ENCODE measurements around the gene WNT11.

WNT11 gene

DNA sequence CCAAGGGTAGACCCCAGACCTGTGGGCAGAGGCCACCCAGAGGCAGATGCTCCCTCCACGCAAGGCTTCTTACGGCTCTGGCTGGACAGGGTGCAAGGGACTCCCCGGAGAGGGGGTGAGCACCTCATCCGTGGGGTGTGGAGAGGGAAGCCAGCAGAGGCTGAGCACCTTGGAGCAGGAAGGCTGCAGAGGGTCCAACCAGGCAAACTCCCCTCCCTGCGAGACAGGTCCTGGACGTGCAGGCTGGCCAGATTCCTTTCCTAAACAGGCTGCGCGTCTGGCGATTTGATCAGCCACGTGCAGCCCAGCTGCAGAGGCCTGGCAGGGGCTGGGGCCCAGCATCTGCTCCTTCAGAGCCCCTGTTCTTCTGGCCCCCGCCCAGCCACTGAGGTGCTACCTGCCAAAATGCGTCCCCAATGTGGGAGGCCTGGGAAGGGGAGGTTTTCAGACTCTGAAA, 49.3 kb downstream of the WNT11 start:
- H3K4me3 ChIP-seq (ENCODE audit: low read depth, low read length) = no peak overlapping the region
- no peak for DNase-seq (ENCODE audit: low read depth)
- TF ChIP-seq MYC (IDR thresholded peaks at IDR 0.05; ENCODE audit: low read depth, low read length) = no peak
- TF ChIP-seq, protein P1, sequence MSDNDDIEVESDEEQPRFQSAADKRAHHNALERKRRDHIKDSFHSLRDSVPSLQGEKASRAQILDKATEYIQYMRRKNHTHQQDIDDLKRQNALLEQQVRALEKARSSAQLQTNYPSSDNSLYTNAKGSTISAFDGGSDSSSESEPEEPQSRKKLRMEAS (IDR thresholded peaks at IDR 0.05; ENCODE audit: low read depth, low read length) = no peak
- no peak for TF ChIP-seq POLR2A (IDR thresholded peaks at IDR 0.05; ENCODE audit: extremely low read depth, insufficient read length)

DNA sequence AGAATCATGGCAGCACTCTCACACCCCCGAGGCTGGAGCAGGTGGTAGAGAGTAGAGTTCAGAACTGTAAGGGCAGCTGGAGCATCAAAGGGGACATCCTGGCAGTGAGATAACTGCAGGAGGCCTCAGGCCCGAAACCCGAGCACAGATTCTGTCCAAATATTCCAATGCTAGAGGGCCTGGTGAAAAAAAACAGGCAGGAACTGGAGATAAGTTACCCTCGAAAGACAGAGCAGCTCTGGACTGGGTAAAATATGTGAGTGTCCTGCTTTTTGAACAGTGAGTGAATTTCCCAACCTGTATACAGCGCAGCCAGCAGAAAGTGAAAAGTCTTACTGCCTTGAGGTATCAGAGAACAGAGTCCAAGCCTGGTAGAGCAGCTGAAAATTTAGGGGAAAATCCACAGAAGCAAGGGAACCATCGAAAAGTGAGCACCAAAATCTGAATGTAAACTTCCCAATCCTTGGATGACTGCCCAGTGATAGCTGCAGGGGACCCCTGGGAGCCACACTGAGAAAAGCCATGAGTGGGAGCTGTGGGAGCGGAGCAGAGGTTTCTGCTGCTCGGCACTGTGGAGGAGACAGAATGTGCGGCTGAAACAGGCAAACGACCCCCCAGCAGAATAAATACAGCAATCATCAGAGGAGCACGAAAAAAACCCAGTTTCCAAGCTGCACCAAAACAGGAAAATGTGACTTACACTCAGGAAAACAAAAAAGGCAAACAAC, 50.6 kb downstream of the WNT11 start:
- TF ChIP-seq MYC (IDR thresholded peaks at IDR 0.05; ENCODE audit: low read depth, low read length) (no peak), POLR2A (IDR thresholded peaks at IDR 0.05; ENCODE audit: extremely low read depth, insufficient read length) (no peak)
- TF ChIP-seq, protein P1 (IDR thresholded peaks at IDR 0.05; ENCODE audit: low read depth, low read length) = no peak
- DNase-seq (ENCODE audit: low read depth) = no peak
- H3K4me3 ChIP-seq (ENCODE audit: low read depth, low read length) = no peak overlapping the region

DNA sequence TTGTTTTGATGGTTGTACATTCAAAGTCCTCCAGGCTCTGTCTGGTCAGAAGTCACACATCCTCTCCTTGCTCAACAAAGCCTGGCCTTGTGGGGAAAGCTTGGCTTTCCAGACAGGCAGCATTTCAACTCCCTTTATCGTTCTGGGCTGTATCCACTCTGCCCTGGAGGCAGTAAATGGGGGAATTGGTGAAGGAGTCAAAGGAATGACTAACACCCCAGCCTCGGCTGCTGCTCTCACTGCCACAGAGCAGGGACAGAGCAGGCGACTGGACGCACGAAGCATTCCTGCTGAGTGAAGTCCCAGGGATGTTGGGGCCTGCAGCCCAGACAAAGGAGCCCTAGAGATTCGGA, 52.8 kb downstream of the WNT11 start:
- no peak overlapping the region for H3K4me3 ChIP-seq (ENCODE audit: low read depth, low read length)
- no peak for DNase-seq (ENCODE audit: low read depth)
- TF ChIP-seq POLR2A (IDR thresholded peaks at IDR 0.05; ENCODE audit: extremely low read depth, insufficient read length) = no peak

DNA sequence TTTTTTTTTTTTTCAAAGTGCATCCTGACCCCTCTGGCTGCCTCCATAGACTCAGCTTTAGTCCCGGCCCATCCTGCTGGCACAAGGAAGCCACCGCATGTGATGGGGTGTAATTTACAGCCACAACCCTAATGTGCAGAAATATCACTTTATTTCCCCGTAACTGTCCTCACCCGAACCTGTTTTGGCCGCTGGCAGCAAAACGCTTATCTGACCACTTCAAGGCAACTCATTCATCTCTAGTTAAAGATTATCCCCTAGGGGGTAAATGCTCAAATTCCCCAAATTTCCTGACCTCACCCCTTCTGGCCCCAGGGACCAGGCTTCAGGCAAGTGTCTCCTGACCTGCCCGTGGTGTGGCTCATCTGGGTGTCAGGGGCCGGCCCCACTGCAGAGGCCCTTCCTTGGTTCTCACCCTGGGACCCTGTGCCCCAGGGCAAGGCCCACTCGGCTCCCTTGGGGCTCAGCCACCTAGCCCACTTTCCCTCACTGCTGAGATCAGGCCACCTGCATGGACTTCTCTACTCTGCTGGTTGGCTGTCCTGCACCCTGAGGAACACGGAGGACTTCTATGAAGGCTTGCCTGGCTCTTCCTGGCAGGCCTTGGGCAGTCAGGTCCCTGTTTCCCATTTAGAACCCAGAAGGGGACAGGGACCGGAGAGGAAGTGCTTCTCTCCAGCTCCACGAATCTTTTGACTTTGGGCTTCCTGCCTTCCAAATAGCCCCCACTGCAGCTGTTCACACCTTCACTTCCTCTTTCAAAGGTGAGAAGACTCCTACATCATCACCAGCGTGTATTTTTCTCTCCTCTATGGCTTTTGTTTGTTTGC, 53.3 kb downstream of the WNT11 start:
- TF ChIP-seq, protein P2, sequence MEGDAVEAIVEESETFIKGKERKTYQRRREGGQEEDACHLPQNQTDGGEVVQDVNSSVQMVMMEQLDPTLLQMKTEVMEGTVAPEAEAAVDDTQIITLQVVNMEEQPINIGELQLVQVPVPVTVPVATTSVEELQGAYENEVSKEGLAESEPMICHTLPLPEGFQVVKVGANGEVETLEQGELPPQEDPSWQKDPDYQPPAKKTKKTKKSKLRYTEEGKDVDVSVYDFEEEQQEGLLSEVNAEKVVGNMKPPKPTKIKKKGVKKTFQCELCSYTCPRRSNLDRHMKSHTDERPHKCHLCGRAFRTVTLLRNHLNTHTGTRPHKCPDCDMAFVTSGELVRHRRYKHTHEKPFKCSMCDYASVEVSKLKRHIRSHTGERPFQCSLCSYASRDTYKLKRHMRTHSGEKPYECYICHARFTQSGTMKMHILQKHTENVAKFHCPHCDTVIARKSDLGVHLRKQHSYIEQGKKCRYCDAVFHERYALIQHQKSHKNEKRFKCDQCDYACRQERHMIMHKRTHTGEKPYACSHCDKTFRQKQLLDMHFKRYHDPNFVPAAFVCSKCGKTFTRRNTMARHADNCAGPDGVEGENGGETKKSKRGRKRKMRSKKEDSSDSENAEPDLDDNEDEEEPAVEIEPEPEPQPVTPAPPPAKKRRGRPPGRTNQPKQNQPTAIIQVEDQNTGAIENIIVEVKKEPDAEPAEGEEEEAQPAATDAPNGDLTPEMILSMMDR (IDR thresholded peaks at IDR 0.05; ENCODE audit: low read depth, low read length) = no peak
- no peak for TF ChIP-seq POLR2A (IDR thresholded peaks at IDR 0.05; ENCODE audit: extremely low read depth, insufficient read length)
- TF ChIP-seq MYC (IDR thresholded peaks at IDR 0.05; ENCODE audit: low read depth, low read length) = no peak
- TF ChIP-seq, protein P1 (IDR thresholded peaks at IDR 0.05; ENCODE audit: low read depth, low read length) = no peak
- no peak overlapping the region for H3K4me3 ChIP-seq (ENCODE audit: low read depth, low read length)
- no peak for DNase-seq (ENCODE audit: low read depth)

DNA sequence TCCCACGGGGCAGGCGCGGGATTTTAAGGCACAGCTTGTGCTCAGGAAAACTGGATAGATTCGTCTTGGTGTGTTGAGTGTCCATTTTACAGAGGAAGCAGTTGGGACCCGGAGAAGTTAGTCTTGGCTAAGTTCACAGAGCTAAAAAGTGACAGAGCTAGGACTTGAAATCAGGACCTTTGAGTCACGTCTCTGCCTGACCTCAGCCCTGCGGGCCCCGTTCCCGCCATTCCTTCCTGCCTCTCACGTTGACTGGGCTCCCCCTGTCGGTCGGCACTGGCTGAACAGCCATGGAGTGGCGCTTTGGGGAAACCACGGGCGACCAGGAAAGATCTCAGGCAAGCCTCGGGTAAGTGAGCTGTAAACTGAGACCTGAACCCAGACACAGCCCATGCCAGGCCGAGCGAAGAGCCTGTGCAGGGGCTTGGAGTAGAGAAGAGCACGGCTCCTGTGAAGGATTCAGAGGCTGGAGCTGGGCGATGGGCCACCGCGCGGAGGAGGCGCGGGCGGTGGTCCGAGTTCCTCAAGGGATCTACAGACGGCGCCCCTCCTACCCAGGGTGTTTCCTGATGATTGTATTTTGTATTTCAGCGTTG, 54.1 kb downstream of the WNT11 start:
- DNase-seq (ENCODE audit: low read depth) = peak; percentile 88
- TF ChIP-seq POLR2A (IDR thresholded peaks at IDR 0.05; ENCODE audit: extremely low read depth, insufficient read length) (no peak), MYC (IDR thresholded peaks at IDR 0.05; ENCODE audit: low read depth, low read length) (0 out of 2 replicates have a peak, but pooled peaks have one; percentile 20)
- TF ChIP-seq, protein P1 (IDR thresholded peaks at IDR 0.05; ENCODE audit: low read depth, low read length) = peak; percentile 63
- TF ChIP-seq, protein P2 (IDR thresholded peaks at IDR 0.05; ENCODE audit: low read depth, low read length) = peak; percentile 84
- no peak overlapping the region for H3K4me3 ChIP-seq (ENCODE audit: low read depth, low read length)

DNA sequence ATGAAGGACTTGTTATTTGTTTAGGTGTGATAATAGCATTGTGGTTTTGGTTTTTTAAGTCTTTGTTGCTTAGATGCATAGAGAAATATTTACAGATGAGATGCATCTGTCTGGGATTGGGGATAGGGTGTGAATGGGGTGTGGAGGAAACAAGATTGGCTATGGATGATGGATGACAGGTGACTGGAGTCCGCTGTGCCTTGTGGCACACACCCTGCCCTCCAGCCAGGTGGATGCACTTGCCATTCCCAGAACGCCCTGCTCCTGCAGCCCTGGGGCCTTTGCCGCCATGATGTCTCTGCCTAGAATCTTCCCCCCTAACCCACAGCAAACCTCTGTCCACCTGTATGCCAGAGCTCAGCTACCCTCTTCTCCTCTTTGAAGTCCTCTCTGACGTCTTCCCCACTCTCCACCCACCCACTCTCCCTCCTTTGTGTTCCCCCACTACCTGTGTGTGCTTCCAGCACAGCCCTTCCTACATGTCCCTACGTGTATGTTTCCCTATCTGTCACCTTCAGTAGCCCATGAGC, 54.7 kb downstream of the WNT11 start:
- TF ChIP-seq MYC (IDR thresholded peaks at IDR 0.05; ENCODE audit: low read depth, low read length) (no peak), POLR2A (IDR thresholded peaks at IDR 0.05; ENCODE audit: extremely low read depth, insufficient read length) (no peak)
- TF ChIP-seq, protein P2 (IDR thresholded peaks at IDR 0.05; ENCODE audit: low read depth, low read length) = no peak
- TF ChIP-seq, protein P1 (IDR thresholded peaks at IDR 0.05; ENCODE audit: low read depth, low read length) = no peak
- no peak for DNase-seq (ENCODE audit: low read depth)
- H3K4me3 ChIP-seq (ENCODE audit: low read depth, low read length) = no peak overlapping the region
